HG02571 (cell line): ENCODE data around the gene ALKBH4.
"Not testable (repeated sequence)": the region's sequence is repeated elsewhere in the genome, so short reads cannot be mapped to it uniquely, and the experiment has no call there.

Source experiments
- ATAC-seq: cut with Tn5 transposase; IDR thresholded peaks from one replicate; pipeline ENCODE4 v1.9.1; 2021; ENCODE audit warnings: mild to moderate bottlenecking, moderate library complexity; ENCODE audit not compliant: unreplicated experiment

ALKBH4 gene

GRCh38 chr7:102455596-102455995, 9.1 kb downstream of the ALKBH4 start:
- no peak for ATAC-seq

GRCh38 chr7:102454932-102455331, 9.7 kb downstream of the ALKBH4 start:
- ATAC-seq = not testable (repeated sequence)

- ATAC-seq = no peak
Observed at GRCh38 chr7:102454468-102454867, 10.2 kb downstream of the ALKBH4 start.

GRCh38 chr7:102453319-102453718, 11.3 kb downstream of the ALKBH4 start:
- no peak for ATAC-seq

- ATAC-seq = no peak
Observed at GRCh38 chr7:102452451-102452850, 12.2 kb downstream of the ALKBH4 start.

- no peak for ATAC-seq
Observed at GRCh38 chr7:102451371-102452054, 13.2 kb downstream of the ALKBH4 start.

- no peak for ATAC-seq
Observed at GRCh38 chr7:102450242-102450641, 14.4 kb downstream of the ALKBH4 start.

GRCh38 chr7:102449136-102449535, 15.5 kb downstream of the ALKBH4 start:
- no peak for ATAC-seq

GRCh38 chr7:102447311-102447710, 17.4 kb downstream of the ALKBH4 start:
- no peak for ATAC-seq

- ATAC-seq = no peak
Observed at GRCh38 chr7:102446387-102447156, 18.1 kb downstream of the ALKBH4 start.

GRCh38 chr7:102445674-102446071, 19.0 kb downstream of the ALKBH4 start:
- no peak for ATAC-seq

- peak; percentile 40 for ATAC-seq
Observed at GRCh38 chr7:102444961-102445673, 19.5 kb downstream of the ALKBH4 start.

GRCh38 chr7:102439963-102440795, 24.5 kb downstream of the ALKBH4 start:
- ATAC-seq = no peak

GRCh38 chr7:102436118-102436517, 28.5 kb downstream of the ALKBH4 start:
- no peak for ATAC-seq

GRCh38 chr7:102434039-102434486, 30.6 kb downstream of the ALKBH4 start:
- no peak for ATAC-seq

- ATAC-seq = peak; percentile 53
Observed at GRCh38 chr7:102433219-102434038, 31.2 kb downstream of the ALKBH4 start, which contains the start of gene ORAI2. ORAI2 (plus strand) TSS chr7:102433575; CDS start chr7:102438957, 5,382 bp downstream.

GRCh38 chr7:102432442-102433218, 32.0 kb downstream of the ALKBH4 start:
- ATAC-seq = peak; percentile 26

- no peak for ATAC-seq
Observed at GRCh38 chr7:102431617-102432298, 32.9 kb downstream of the ALKBH4 start.
